AG10803 (cell line): ENCODE data around the gene TMEM138.
A peak's percentile ranks its signal among the peaks of the same experiment; 100 is the strongest.

Experiments used
- DNase-seq: peaks from one replicate; pipeline ENCODE4 v3.0.0; 2010; ENCODE audit warnings: low read depth
- H3K4me3 ChIP-seq: 2 replicates; pipeline ENCODE4 v1.5.1; 2011; ENCODE audit warnings: mild to moderate bottlenecking, low read length, control low read depth
- CTCF ChIP-seq: conservative IDR thresholded peaks from 2 replicates; pipeline ENCODE4 v1.5.1; 2011; ENCODE audit warnings: mild to moderate bottlenecking, low read length, control low read depth, inconsistent platforms

The TMEM138 gene

GRCh38 chr11:61357233-61357893 is 4.8 kb upstream of the TMEM138 start:
- no peak for DNase-seq

GRCh38 chr11:61357894-61358239 is 4.3 kb upstream of the TMEM138 start:
- no peak for TF ChIP-seq CTCF
- DNase-seq, result no peak
- H3K4me3 ChIP-seq, result no peak overlapping the region

More at GRCh38 chr11:61357233-61357893, 4.8 kb upstream of the TMEM138 start:
- TF ChIP-seq CTCF, result no peak
- no peak overlapping the region for H3K4me3 ChIP-seq

- TF ChIP-seq CTCF, result no peak
- H3K4me3 ChIP-seq, result no peak overlapping the region
- no peak for DNase-seq
Observed at GRCh38 chr11:61358566-61358965, 3.6 kb upstream of the TMEM138 start.

GRCh38 chr11:61359516-61359915 is 2.7 kb upstream of the TMEM138 start:
- no peak for TF ChIP-seq CTCF
- no peak for DNase-seq
- no peak overlapping the region for H3K4me3 ChIP-seq

- H3K4me3 ChIP-seq, result peak overlapping the region; percentile 97
- DNase-seq, result no peak
- no peak for TF ChIP-seq CTCF
Observed at GRCh38 chr11:61361237-61361740, 885 bp upstream of the TMEM138 start.

GRCh38 chr11:61362542-61362875 is 335 bp downstream of the TMEM138 start:
- no peak for TF ChIP-seq CTCF
- DNase-seq, result peak; percentile 49
- peak overlapping the region; percentile 97 for H3K4me3 ChIP-seq

GRCh38 chr11:61364012-61364675 is 2.0 kb downstream of the TMEM138 start:
- no peak for TF ChIP-seq CTCF
- H3K4me3 ChIP-seq, result no peak overlapping the region

More at GRCh38 chr11:61364012-61364675, 2.0 kb downstream of the TMEM138 start:
- DNase-seq, result no peak
